H1 (cell line): ENCODE data around the gene PGLYRP4. TPM values are rescaled to one million over a fixed set of nuclear protein-coding genes. Genes with fewer than 3 reads are reported as not detected.

Experiments used
- TBP ChIP-seq: IDR thresholded peaks from 2 replicates; pipeline ENCODE4 v1.6.1; 2011; ENCODE audit warnings: low read depth, low read length, improper control_type of control experiment
- polyA plus RNA-seq, 7 experiments: library from polyadenylated mRNA; depleted of rRNA in 3 of 7; stranded (reverse) in 5 of 7; unstranded in 2 of 7; fragments of >200 nt in 5 of 7; fragments of 200-250 nt in 2 of 7; gene quantifications; 1 replicate in 5 of 7; 2 replicates in 1 of 7; 4 replicates in 1 of 7; pipeline versions ENCODE4 v1.2.1 to v1.2.3, GENCODE V29; 2011 to 2013; ENCODE audit warnings: missing spikeins in 2 of 7, mixed read lengths in 2 of 7
- total RNA-seq: library from RNA; stranded (reverse); fragmentation: NEBNext Ultra II Directional; extraction: Animal tissue kit (Norgen Biotek cat#: 25700); gene quantifications from 2 replicates; pipeline ENCODE4 v1.2.1, GENCODE V29; 2021

Gene PGLYRP4
- total and polyA plus RNA-seq, 2 of the 8 experiments (the other 6 are each of a cell fraction or from before 2014, with no cell fraction given), result not detected

DNA sequence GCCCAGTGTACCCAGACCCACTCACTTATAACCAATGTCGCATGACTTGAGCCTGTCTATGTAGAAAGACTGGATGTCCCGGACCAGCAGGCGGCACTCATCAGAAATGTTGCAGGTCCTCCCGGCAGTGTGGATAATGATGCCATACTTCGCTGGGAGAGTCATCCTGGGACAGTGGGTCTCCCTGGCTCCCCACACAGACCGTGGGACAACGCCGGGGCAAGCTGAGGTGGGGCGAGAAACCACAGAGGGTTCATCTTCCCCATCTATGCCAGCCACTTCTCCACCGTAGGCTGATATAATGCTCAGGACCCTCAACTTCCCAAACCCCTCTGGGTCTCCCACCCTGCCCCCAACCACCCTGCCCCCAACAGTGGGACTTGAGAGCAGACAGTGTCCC, 8.3 kb downstream of the PGLYRP4 start (continued):
- TF ChIP-seq TBP, result no peak
- TF ChIP-seq, all 59 proteins: peak for 0
